NCI-H510A treated with DMSO at 0.1 percent for 48 hours (cell line): Measurements from ENCODE around the gene CHAD.
A peak's percentile ranks its signal among the peaks of the same experiment; 100 is the strongest.

ENCODE experiments used
- DNase-seq: peaks from one replicate; lab custom pipeline; 2025; lab: John Stamatoyannopoulos, UW

Gene CHAD

DNA sequence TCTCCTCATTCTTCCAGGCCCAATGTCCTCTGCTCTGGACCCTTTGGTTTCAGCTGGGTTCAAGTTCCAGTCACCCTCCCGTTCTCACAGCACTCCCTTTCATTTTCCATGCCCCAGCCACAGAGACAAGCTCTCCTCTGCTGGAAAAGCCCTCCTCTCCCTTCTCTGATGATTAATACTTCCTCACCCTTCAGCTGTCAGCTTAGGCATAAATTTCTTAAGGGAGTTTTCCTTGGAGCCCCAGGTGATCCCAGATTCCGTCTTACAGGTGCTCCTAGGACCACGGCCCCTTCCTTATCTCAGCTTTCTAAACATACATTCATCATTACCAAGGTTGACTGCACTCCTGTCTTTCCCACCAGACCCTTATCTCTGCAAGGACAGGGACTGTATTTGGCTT, 10.4 kb downstream of the CHAD start:
- DNase-seq = no peak

DNA sequence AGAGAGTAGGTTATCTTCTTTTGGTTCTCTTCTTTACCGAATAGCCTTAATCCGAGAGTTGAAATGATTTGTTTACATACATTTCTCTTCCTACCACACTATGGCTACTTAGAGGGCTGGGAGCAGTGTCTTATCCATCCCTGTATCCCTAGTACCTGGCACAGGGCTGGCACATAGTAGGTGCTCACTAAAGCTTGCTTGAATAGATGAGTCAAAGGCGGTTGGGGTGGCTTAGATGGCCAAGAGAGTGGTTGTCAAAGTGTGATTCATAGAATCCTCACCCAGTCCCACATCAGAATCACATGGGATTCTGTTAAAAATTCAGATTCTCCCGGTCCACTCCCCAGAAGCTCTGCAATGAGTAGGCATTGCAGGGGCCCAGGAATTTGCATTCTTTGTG, 11.1 kb downstream of the CHAD start:
- DNase-seq = no peak

DNA sequence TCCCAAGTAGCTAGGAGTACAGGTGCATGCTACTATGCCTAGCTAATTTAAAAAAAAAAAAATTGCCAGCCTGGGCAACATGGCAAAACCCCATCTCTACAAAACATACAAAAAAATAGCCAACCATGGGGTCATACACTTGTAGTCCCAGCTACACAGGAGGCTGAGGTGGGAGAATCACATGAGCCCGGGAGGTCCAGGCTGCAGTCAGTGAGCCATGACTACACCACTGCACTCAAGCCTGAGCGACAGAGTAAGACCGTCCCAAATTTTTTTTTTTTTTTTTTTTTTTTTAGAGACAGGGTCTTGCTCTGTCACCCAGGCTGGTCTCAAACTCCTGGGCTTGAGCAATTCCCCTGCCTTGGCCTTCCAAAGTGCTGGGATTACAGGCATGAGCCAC, 14.8 kb downstream of the CHAD start:
- DNase-seq = no peak

DNA sequence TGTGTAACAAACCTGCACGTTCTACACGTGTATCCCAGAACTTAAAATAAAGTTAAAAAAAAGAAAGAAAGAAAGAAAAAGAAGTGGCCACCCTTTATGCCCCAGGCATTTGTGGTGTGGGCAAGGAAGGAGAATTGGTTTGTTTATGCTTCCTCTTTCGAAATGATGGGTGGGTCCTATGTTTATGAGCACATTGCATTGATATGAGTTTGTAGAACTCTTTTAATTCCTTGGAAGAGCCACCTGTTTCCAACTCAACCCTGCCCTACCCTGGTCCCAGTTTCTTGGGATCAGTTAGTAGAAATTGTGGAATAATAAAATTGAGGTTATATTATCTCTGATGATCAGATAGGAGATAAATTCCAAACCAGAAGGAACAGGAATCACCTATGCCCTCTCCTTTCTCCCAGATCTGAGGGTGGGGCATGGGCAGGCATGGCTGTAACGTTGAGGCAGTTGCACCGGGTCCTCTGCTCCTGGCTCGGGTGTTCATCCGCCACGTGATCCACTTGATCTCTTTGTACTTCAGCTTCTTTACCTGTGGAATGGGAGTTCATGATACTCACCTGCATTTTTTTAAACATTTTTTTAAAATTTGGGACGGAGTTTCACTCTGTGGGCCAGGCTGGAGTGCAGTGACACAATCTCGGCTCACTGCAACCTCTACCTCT, 15.9 kb downstream of the CHAD start:
- DNase-seq = no peak

DNA sequence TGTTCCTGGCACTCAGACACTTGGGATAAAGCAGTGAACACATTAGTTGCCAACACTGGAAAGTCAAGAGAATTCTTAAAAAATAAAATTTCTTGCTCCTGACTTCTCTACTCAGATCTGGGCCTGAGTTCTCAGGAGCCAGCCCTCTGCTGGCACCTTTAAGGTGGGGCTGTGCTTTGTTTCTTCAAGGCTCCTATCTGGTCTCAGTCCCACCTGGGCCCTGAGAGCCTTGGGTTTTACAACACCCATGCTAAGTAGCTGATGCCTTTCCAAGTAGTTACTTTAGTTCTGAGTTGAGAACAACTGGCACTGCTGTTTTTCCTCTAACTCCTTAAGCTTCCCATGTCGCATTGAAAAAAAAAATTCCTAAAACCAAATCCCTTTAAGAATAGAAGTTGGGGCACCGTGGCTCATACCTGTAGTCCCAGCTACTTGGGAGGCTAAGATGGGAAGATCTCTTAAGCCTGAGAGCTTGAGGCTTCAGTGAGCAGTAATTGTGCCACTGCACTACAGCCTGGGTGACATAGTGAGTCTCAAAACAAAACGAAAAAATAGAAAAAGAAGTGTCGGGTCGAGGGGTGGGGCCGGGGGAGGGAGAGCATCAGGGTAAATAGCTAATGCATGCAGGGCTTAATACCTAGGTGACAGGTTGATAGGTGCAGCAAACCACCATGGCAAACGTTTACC, 16.6 kb downstream of the CHAD start:
- DNase-seq = no peak

DNA sequence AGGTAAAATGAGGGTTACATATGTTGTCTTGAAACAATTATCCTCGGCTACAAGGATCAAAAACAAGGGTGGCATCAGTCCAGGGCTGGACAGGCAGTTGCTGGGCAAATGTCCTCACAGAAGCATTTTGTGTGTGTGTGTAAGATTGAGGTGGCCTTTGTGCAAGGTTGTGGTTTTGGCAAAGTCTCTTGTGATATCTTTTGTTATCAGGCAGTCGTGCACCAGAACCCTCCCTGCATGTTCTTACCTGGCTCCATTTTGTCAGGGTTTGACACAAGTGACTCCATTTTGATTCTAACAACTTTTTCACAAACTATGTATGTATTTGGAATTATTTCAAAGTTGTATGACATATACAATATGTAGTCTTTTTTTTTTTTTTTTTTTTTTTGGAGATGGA, 20.0 kb downstream of the CHAD start:
- DNase-seq = no peak

DNA sequence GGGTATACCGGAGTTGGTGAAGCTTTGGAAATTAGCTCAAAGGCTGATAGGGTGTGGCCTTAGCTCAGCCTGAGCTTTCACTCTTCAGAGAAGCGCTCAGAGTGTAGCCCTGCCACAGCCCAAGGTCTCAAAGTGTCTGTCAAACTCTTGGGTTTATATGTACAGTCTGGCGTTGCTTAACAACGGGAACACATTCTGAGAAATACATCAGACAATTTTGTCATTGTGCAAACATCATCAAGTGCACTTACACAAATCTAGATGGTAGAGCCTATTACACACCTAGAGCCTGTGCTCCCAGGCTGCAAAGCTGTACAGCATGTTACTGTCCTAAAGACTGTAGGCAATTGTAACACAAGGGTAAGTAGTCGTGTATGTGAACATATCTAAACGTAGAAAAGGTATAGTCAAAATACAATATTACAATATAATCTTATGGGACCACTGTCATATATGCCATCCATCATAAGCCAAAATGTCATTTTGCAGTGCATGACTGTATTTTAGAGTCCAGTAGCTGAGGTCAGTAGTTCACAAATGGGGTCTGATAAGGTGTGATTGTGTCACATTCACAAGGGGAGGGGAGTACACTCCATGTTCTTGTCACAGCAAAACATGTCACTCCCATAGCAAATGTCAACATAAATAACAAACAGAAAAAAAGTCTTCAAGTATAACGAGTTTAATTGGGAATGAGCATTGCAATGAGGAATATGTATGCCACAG, 20.6 kb downstream of the CHAD start:
- peak; percentile 97 for DNase-seq

DNA sequence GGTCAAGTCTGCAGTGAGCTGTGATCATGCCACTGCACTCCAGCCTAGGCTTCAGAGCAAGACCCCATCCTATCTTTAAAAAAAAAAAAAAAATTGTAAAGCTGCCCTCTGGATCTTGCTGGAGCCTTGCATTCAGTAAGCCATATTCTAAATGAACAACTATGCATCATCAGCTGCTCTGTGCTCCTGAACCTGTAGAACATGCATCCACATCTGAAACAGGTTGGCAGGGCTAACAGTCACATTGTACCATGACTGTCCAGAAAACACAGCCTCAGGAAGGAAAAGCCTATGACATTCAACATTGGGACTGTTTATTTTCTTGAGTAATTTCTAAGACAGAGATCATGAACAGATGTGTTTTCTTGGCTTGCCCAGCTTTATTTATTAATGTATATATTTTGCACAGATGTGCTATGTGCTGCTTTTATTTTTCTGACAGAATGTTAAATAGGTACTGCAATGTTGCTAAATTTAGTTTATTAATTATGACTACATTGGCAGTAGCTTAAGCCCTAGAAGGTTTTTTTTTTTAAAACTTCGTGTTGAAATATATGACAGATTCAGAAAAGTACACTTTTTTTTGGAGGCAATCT, 22.9 kb downstream of the CHAD start:
- DNase-seq = no peak

DNA sequence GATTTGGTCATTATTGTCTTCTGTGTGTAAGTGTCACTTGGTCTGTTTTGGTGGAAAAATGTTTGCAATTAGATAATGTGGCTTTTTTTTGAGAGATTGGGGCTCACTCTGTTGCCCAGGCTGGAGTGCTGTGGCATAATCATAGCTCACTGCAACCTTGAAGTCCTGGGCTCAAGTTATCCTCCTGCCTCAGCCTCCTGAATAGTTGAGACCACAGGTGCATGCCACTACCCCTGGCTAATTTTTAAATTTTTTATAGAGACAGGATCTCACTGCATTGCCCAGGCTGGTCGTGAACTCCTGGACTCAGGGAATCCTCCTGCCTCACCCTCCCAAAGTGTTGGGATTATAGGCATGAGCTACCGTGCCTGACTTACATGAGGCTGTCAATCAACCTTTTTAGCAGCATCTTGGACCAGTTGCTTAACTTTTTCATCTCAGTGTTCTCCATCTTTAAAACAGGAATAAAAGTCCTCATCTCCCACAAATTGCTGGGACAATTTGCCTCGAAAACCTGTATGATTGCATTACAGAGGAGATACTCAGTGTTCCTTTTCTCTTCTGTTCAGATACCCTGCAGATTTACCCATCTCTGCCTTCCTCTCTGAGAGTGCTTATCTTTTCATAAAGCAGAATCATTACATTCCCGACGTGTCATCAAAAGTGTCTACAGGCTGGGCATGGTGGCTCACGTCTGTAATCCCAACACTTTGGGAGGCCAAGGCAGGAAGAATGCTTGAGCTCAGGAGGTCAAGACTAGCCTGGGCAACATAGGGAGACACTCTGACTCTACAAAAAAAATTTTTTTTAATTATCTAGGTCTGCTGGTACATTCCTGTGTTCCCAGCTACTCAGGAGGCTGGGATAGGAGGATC, 23.6 kb downstream of the CHAD start:
- no peak for DNase-seq

DNA sequence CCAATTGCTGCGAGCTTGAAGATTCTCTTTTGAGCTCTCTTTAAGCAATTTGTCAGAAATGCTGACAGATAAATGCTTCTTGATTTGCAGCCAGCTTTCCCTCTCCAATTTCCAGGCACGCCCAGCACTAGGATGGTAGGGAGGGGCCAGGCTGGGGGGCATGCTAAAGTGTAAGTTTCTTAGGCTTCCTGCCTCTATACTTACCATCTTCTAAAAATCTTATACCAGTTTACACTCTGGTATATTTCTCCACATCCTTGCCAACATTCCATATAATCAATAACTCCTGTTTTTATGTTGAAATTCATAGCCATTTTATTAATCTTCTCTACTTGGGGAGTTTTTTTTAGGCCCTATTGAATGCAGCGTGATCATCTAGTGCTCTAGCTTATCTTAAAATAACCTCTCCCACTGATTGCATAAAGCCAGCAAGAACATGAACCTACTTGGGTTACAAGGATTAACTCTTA, 25.1 kb downstream of the CHAD start:
- peak; percentile 19 for DNase-seq

DNA sequence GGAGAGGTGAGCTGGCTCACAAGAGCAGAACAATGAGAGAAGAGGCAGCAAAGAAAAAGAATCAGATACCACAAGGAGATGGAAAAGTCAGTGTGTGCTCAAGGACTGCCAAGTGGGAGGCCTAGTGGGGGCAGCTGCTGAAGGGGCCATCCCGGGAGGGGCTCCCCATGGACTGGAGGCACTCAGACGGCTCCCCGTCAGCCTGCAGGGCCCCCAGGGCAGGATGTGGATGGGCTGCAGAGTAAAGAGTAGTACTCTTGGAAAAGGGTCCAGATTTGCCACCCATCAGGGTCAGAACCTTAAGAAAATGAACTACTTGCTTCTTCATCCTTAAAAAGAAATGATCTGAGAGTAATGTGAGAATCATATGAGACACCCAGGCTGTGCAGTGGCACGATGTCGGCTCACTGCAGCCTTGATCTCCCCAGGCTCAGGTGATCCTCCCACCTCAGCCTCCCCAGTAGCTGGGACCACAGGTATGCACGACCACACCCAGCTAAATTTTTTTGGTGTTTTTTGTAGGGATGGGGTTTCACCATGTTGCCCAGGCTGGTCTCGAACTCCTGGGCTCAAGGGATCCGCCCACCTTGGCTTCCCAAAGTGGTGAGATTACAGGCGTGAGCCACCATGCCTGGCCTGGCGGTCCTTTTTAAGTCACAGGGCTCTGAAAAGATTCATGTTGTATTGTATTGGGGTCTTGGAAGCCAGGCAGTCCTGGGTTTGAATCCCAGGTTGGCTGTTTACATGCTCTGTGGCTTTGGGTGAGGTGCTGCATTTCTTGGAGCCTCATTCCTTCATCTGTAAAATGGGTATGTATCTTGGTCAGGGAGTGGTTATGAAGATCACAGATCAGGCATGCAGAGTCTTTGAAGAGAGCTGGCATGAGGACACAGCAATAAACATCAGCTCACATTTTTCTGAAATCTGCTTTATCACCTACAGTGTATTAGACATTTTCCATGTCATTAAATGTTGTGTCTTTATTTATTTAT, 27.5 kb downstream of the CHAD start:
- DNase-seq = no peak

DNA sequence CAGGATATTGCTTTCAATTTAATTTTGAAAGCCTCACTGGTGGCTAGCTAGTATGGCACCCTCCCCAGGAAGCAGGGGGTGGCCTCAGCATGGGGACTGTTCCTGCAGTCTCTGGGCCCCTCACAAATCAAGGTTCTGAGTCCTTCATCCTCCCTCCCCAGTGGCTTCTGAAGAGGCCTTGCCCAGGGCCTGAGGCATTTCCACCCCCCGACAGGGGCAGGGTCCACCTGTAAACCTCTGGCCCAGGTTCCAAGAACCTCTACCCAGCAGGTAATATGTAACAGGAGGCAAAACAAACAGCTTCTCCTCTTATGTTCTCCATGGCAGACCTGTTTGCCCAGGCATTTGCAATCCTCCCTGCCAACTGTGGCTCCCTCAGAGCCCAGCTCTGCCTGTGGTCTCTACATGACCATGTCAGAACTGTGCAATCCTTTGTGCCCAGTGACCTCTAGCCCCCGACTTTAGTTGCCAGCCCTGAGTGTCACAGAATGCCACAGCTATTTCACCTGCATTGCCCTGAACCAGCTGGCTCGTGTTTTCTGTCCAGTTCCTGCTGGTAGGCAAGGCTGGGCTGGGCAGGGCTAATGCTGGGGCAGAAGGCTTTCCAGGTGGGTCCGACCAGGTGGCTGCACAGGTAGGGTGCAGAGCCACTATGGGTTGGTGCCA, 28.4 kb downstream of the CHAD start:
- DNase-seq = peak; percentile 90

DNA sequence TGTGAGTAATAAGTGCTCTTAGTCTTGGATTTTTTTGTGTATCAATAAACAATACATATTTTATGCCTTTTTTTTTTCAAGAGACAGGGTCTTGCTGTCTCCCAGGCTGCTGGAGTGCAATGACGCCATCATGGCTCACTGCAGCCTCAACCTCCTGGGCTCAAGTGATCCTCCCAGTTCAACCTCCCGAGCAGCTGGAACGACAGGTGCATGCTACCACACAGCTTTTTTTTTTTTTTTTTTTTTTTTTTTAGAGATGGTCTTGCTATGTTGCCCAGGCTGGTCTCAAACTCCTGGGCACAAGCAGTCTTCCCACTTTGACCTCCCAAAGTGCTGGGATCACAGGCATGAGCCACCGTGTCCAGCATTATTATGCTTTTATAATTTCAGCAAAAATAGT, 29.7 kb downstream of the CHAD start:
- DNase-seq = peak; percentile 38

DNA sequence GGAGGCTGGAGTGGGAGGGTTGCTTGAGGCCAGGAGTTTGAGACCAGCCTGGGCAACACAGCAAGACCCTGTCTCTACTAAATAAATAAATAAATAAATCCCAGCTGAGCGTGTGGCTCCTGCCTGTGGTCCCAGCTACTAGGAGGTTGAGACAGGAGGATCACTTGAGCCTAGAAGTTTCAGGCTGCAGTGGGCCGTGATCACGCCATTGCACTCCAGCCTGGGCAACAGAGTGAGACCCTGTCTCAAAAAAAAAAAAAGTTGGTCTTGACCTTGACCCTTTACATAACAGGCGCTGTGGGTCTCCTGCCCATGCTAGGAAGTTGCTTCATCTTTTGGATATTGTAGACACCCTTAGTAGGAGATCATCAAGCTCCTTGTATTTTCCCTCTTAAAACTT, 31.3 kb downstream of the CHAD start:
- no peak for DNase-seq

DNA sequence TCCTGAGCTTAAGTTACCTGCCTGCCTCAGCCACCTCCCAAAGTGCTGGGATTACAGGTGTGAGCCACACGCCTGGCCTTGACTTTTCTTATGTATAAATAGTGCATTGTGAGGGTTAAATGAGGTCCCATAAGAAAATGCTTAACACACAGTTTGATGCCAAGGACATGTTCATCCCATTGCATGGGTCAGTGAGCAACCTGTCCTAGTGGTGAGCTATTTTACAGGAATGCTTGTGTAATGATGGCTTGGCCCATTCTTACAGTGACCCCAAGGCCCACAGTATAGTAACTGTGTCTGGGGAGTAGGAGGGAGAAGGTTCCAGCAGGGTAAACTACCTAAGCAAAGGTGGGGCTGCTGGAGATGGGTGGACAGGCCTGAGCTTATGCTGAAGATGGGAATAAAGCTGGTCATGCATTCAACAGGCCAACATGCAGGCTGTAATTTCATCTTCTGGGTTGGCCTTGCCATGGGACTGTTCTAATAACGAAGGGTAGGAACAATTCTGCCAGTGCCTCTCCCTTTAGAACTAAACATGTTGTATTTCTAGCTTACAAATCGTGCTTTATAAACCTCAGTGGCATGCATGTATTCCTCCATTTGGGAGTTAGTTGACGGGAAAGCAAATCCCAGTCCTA, 36.4 kb downstream of the CHAD start:
- DNase-seq = no peak

DNA sequence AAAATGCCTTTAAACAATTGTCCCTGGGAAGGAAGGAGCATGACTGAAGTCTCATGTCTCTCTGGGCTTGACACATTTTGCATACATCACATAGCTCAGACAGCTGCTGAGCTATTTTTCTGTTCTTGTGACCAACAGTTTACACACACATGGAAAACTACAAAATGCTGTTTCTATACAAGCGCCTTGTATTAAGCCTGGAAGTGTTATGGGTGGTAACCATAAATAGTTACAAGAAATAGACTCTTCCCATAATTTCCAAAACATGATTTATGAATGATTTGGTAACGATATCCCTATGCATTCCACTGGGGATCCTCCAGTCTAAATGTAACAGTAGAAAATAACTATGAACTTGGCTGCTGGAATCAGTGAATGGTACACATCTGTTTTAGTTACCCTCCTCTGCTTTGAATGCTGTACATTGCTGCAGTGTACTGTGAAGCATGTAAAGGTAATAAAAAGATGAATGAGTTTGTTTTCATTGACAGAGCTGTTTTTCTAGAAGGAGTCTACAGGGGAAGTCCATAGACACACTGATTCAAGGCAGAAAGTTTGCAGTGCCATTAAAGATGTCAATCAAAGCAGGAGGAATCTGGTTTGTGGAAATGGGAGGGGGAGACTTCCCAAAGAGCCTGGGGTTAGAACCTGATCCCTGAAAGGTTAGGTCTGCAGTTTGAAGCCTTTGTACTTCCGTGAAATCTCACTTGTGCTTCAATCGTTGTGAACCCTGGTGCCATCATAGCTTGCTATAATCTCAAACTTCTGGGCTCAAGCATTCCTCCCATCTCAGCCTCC, 37.7 kb downstream of the CHAD start:
- DNase-seq = no peak

DNA sequence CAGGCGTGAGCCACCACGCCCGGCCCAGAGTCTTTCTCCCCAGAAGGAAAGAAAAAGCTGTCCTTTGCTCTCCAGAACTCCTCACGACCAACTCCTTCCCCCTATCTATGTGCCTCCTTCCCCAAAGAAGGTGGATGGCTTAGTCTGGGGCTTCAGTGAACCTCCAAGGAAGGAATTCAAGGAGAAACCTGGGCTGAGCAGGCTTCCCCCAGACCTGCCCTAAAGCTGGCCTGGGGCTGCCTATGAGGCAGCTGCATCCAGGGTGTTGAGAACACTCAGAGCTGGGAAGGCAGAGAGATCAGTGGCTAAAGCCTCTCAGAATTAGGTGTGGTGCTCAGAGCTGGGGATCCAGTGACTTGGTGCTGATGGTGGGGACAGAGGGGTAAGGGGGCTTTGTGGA, 38.9 kb downstream of the CHAD start:
- DNase-seq = no peak

DNA sequence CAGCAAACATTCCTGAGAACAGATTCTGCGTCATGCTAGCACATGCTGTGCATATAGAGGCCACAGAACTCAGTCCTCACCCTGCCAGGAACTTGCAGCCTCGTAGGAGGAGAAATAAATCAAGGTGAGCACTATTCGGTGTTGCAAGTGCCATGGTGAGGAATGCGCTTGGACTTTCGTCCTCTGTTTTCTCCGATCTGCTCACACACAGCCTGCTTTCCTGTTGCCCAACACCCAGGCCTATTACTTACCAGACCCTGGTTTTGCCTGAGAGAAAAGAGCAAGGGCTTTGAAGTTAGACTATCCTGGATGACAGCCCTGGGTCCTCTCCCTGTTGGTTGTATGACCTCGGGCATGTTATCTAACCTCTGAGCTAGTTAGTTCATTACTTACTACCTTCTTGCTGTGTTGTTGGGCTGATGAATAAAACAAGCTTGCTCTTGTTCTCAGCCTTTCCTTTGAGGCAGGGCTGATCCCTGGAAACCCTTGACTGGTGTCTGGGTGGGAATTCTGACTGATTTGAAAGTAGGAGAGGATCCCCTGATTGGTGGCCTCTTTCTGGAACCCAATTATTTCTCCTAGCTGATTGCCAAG, 39.8 kb downstream of the CHAD start:
- DNase-seq = no peak
